Heart left ventricle (tissue), 16 donors: ENCODE measurements around the gene STRN4. TPM values are rescaled to one million over a fixed set of nuclear protein-coding genes. Genes with fewer than 3 reads are reported as not detected.
A peak's percentile ranks its signal among the peaks of the same experiment; 100 is the strongest.

Experiments used
- ATAC-seq, 4 donors: fragments of 200-7000 bp; cut with Tn5 transposase; one replicate each; pipeline ENCODE4 v1.9.1; 2020 to 2022; ENCODE audit warnings: moderate library complexity in 4 of 4, mild to moderate bottlenecking in 3 of 4, moderate number of reproducible peaks in 1 of 4
- DNase-seq, 5 donors: peaks; one replicate each; pipeline ENCODE4 v3.0.0-alpha.2; 2020
- H3K27ac ChIP-seq, 12 donors: fragments of 200-600 bp; sonication (generic) in 4 of 12; one replicate each; pipeline versions ENCODE4 v1.5.0 to v1.8.0; 2016 to 2022; ENCODE audit warnings: mild to moderate bottlenecking in 2 of 12
- H3K27me3 ChIP-seq, 9 donors: fragments of 200-600 bp; sonication (generic) in 2 of 9; one replicate each; pipeline versions ENCODE4 v1.5.1 to v1.8.0; 2016 to 2022; ENCODE audit warnings: mild to moderate bottlenecking in 3 of 9
- H3K36me3 ChIP-seq, 9 donors: fragments of 200-600 bp; sonication (generic) in 2 of 9; one replicate each; pipeline versions ENCODE4 v1.5.0 to v1.8.0; 2018 to 2022; ENCODE audit warnings: mild to moderate bottlenecking in 2 of 9
- H3K4me1 ChIP-seq, 12 donors: fragments of 200-600 bp; sonication (generic) in 4 of 12; one replicate each; pipeline versions ENCODE4 v1.5.0 to v1.8.0; 2016 to 2022; ENCODE audit warnings: mild to moderate bottlenecking in 3 of 12
- H3K4me3 ChIP-seq, 12 donors: fragments of 200-600 bp; sonication (generic) in 4 of 12; one replicate each; pipeline versions ENCODE4 v1.5.0 to v1.8.0; 2017 to 2022; ENCODE audit warnings: mild to moderate bottlenecking in 9 of 12, moderate library complexity in 4 of 12
- H3K9me3 ChIP-seq, 12 donors: fragments of 200-600 bp; sonication (generic) in 4 of 12; one replicate each; pipeline versions ENCODE4 v1.5.0 to v1.8.0; 2016 to 2022; ENCODE audit warnings: mild to moderate bottlenecking in 1 of 12
- CTCF ChIP-seq, 12 donors: fragments of 200-600 bp; sonication (generic) in 4 of 12; IDR thresholded peaks; one replicate each; pipeline versions ENCODE4 v1.5.0 to v1.8.0; 2018 to 2022; ENCODE audit warnings: antibody characterized with exemption in 12 of 12, mild to moderate bottlenecking in 5 of 12
- POLR2A ChIP-seq, 2 donors: fragments of 450-650 bp; IDR thresholded peaks; one replicate each; pipeline ENCODE4 v1.6.1; 2017; ENCODE audit warnings: antibody characterized with exemption in 2 of 2, mild to moderate bottlenecking in 2 of 2, moderate library complexity in 2 of 2
- WGBS, 4 donors: extraction: QIAGEN DNeasy Blood & Tissue Kit in 2 of 4; methylation state at CpG; one replicate each; pipeline versions ENCODE4 v1.1.5 to v1.1.7; 2013 to 2018; 5-methylcytosine and 5-hydroxymethylcytosine counted together
- intact Hi-C, 10 donors: fragments of 100-400 bp; cut with DNase I; formaldehyde crosslinking; loops; one replicate each; pipeline versions ENCODE4 v1.11.1 to v1.14.2; 2022
- polyA plus RNA-seq, 2 donors: library from polyadenylated mRNA; stranded (reverse); fragments of 200-250 nt; gene quantifications; one replicate each; pipeline ENCODE4 v1.2.3, GENCODE V29; 2013
- total RNA-seq, 9 donors: library from RNA; depleted of rRNA in 2 of 9; stranded (reverse); fragments of >200 nt in 2 of 9; fragmentation: NEBNext Ultra II Directional in 3 of 9; extraction: Animal tissue kit (Norgen Biotek cat#: 25700) in 3 of 9; gene quantifications; one replicate each; pipeline versions ENCODE4 v1.1.0 to v1.2.4, GENCODE V29; 2016 to 2023
- donor health status: ischemic (EF 13 %, LVEDD 7.1; RV severe dilation, severe dysfunction).
- donor health status: healthy with polysubstance abuse.
- donor health status: DM: no; HTN: yes; CAD: no.
- donor health status: DM: no; HTN: no; CAD: no.
- donor health status: ischemic (EF 25% LVEDD 6.9; RV normal size, moderate dysfunction).
- donor health status: ischemic (EF 25% LVEDD 5.7; RV mildly dilated, moderate dysfunction).
- donor health status: healthy.
- donor health status: DM: yes; HTN: yes; CAD: no.
- donor health status: ischemic (EF 35%, LVEDD 5.7; RV mildly dilated, moderate dysfunction).
- donor health status: nonischemic (EF 11% LVEDD 7.7; RV severe dilation, severe dysfunction).
- donor health status: DM: yes; HTN: yes; CAD: no.
- donor health status: PGD.
- donor health status: ischemic (EF 29% LVEDD 5.4; RV normal size, mild dysfunction).
- donor health status: nonischemic (EF 23%, LVEDD 6.1; RV moderate dilation, normal function).

STRN4 gene
- total and polyA plus RNA-seq, 11 donors = 41.0 to 93.6 (median 53.7) TPM

DNA sequence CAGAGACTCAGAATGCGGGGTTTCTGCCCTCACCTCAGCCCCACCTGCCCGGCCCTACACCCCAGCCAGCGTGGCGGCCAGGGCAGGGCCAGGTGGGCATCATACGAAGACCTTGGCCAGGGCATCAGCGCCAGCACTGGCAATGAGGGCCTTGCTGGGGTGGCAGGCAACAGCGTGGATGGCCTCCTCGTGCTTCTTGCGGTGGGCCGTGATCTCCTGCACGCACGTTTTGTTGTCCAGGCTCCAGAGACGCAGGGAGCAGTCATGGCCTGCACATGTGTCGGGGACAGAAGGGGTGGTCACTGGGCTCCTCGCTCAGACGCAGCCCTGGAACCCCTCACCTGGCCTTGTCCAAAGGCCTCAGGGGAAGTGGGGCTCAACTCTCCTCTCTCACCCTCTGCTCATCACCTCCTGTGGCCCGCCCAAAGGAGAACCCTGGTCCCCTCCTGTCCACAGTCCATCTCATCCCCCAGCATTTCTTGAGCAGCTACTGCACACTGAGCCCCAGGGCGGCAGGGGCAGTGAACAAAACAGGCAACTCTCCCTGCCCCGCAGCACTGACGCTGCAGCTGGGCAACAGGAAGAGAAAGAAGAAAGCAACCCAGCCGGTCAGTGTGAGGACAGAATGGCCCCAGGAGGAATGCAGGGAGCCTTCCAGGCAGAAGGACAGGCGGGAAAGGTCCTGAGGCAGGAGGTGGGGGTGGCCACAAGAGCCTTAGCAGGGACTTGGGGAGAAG lies 25.6 kb downstream of the STRN4 start:
- no peak for TF ChIP-seq CTCF (IDR thresholded peaks at IDR 0.05)
- no peak for TF ChIP-seq POLR2A (IDR thresholded peaks at IDR 0.05)
- H3K27ac ChIP-seq = peak overlapping the region in 1 of 12 donors; percentile 42
- no peaks in the 10 kb centered on the region for H3K9me3 ChIP-seq
- ATAC-seq = no peak
- H3K36me3 ChIP-seq = peaks cover 2 to 64% (median 61%) of the 10 kb centered on the region in 9 donors
- no peak overlapping the region for H3K4me3 ChIP-seq
- 87 to 94% (median 91%) methylated on average over 10 to 22 of the region's 22 CpGs for WGBS, 4 donors
- intact Hi-C loops = no loop called here
- peak in 1 of 5 donors; percentile 51 for DNase-seq
- H3K4me1 ChIP-seq = peaks cover 0 to 25% (median 16%) of the 10 kb centered on the region in 12 donors
- no peaks in the 10 kb centered on the region for H3K27me3 ChIP-seq

GRCh38 chr19:46719629-46720502 lies 26.4 kb downstream of the STRN4 start:
- intact Hi-C loops = no loop called here
- Histone ChIP-seq H3K27ac (peak overlapping the region in 3 of 12 donors; percentile 18 to 93 (median 42)), H3K4me1 (peaks cover 0 to 33% (median 24%) of the 10 kb centered on the region in 12 donors), H3K4me3 (no peak overlapping the region), H3K27me3 (no peaks in the 10 kb centered on the region), H3K36me3 (peaks cover 2 to 56% (median 53%) of the 10 kb centered on the region in 9 donors), H3K9me3 (no peaks in the 10 kb centered on the region)
- no peak for TF ChIP-seq CTCF (IDR thresholded peaks at IDR 0.05)
- peak in 1 of 5 donors; percentile 47 for DNase-seq
- ATAC-seq = no peak
- 80 to 85% (median 85%) methylated on average over 19 to 25 of the region's 25 CpGs for WGBS, 4 donors

- ATAC-seq (no peak), DNase-seq (peak in 1 of 5 donors; percentile 41)
- Histone ChIP-seq H3K4me3 (no peak overlapping the region), H3K4me1 (peaks cover 0 to 39% (median 27%) of the 10 kb centered on the region in 12 donors), H3K27me3 (no peaks in the 10 kb centered on the region), H3K27ac (peak overlapping the region in 10 of 12 donors; percentile 5 to 96 (median 92)), H3K36me3 (peaks cover 2 to 49% (median 45%) of the 10 kb centered on the region in 9 donors), H3K9me3 (no peaks in the 10 kb centered on the region)
- TF ChIP-seq POLR2A (IDR thresholded peaks at IDR 0.05) = no peak
- intact Hi-C loops = no loop called here
- 79 to 85% (median 83%) methylated on average over 14 to 15 of the region's 15 CpGs for WGBS, 4 donors
Observed at GRCh38 chr19:46718934-46719622, 27.2 kb downstream of the STRN4 start.

DNA sequence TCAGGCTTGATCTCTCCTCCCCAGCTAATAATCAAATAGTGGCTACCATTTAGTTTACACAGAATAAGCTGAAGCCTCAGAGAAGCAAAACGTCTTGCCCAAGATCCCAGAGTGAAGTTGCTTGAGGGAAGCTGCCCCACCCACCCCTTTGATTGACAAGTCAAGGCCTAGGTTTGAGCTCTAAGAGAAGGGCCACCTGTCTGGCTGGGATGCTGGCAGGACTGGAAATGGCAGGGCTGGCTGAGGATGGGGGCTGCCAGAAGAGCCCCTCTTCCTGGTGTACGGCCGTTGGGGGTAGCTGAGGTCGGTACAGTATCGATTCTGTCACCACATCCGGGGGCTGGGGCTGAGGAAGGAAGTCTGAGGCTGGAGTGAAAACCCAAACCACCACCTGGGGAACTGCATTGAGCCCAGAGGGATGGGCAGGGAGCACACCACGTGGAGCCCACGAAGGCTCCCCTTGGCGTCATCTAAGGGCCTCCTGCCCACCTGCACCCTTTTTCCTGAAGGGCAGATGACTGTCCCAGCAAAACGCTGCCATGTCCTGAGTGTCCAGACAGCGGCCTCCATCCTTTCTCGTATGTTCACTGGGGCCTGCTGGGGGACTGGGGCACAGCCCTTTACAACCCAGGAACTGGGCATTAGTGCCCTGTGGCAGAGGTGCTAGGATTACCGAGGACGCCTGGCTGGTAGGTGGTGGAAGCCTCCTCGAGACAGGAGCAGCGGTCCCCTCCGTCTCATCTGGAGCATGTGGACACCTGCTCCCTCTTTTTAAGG lies 27.9 kb downstream of the STRN4 start:
- WGBS, 4 donors = 52 to 58% (median 57%) methylated on average over 14 to 17 of the region's 17 CpGs
- H3K36me3 ChIP-seq = peaks cover 2 to 41% (median 39%) of the 10 kb centered on the region in 9 donors
- H3K9me3 ChIP-seq = no peaks in the 10 kb centered on the region
- H3K27ac ChIP-seq = peak overlapping the region in 11 of 12 donors; percentile 82 to 96 (median 91)
- ATAC-seq (no peak), DNase-seq (peak in 2 of 5 donors; percentile 50 to 65)
- intact Hi-C loops = no loop called here
- TF ChIP-seq CTCF (IDR thresholded peaks at IDR 0.05) (no peak), POLR2A (IDR thresholded peaks at IDR 0.05) (no peak)
- peaks cover 0 to 46% (median 28%) of the 10 kb centered on the region in 12 donors for H3K4me1 ChIP-seq
- H3K27me3 ChIP-seq = no peaks in the 10 kb centered on the region
- H3K4me3 ChIP-seq = peak overlapping the region in 6 of 12 donors; percentile 71 to 89 (median 78)
